ENCODE measurements around the gene DLG2.
"Not testable (repeated sequence)": the region's sequence is repeated elsewhere in the genome, so short reads cannot be mapped to it uniquely, and the experiment has no call there.

The DLG2 gene

DNA sequence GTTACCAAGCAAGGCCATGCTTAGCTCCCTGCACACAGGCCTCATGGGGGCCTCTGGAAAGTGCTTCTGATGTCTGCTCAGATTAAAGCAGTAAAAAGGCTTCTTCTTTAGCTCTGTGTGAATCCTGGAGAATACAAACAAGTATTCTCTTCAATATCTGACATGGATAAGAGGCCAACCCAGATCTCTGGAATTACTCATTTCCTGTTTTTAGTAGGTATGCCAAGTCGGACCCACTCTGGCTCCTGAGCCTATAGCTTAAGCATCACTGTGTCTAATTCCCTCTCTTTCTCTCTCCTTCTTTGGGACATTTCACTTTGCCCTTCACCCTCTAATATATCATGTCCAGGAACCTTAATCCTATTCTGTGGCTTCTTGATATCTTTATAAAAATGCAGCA is 1811.4 kb downstream of the DLG2 start:
- DNase-seq: peak; percentile 8

DNA sequence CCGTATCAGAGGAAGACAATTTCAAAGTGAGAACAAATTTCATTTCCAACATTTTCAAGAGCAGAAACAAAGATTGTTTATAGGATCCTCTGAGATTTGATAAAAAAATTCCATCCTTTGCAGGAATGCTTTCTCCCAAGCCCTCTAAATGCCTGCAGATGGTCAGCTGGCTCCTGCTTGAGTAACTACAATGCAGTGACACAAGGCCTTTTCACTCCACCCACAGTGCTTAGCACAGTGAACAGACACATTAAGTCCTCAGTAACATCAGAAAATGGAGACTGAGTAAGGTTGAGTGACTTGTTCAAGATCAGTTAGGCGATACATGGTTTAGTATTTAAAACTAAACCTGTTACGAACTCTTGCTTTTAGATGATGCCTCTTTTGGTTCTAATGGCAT is 1813.8 kb downstream of the DLG2 start:
- DNase-seq: no peak

- no peak for DNase-seq
Observed at GRCh38 chr11:83809274-83809673, 1817.9 kb downstream of the DLG2 start.

GRCh38 chr11:83801799-83802198 is 1825.3 kb downstream of the DLG2 start:
- DNase-seq: no peak

GRCh38 chr11:83793310-83793709 is 1833.8 kb downstream of the DLG2 start:
- no peak for DNase-seq

DNA sequence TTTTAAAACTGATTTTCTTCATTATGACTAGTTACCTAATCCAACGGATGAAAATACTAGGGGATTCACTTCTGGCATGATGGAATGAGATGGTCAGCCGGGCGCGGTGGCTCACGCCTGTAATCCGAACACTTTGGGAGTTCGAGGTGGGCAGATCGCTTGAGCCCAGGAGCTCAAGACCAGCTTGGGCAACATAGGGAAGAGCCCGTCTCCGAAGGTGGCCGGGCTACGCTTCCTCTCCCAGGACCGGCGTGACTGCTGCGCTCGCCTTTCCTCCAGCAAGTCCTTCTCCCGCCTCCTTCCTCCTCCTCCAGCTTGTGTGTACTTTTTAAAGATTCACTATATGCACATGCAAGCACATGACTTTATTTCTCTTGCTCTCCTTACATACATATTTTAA is 1835.6 kb downstream of the DLG2 start:
- DNase-seq: no peak

- DNase-seq: no peak
Observed at GRCh38 chr11:83785942-83786341, 1841.2 kb downstream of the DLG2 start.

DNA sequence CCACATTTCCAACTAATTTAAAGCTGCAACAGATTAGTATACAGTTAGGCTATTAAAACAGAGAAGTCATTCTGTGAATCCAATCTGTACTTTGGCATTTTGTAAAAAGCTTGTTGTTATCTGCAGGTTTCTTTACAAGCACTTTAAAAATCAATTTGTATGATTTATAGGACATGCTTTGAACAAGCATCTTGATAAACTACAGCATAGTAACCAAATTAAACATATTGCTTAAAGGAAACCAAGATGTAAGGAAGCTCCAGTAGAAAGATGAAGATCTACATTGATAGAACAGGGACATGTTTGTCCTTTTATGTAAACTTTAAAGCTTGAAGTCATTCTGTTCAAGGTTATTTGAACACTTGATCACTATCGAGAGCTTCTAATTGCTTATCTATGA is 1842.7 kb downstream of the DLG2 start:
- no peak for DNase-seq

- no peak for DNase-seq
Observed at GRCh38 chr11:83782329-83782728, 1844.8 kb downstream of the DLG2 start.

GRCh38 chr11:83779876-83780275 is 1847.3 kb downstream of the DLG2 start:
- no peak for DNase-seq

GRCh38 chr11:83778596-83778995 is 1848.5 kb downstream of the DLG2 start:
- peak; percentile 20 for DNase-seq

- DNase-seq: peak; percentile 43
Observed at GRCh38 chr11:83773950-83774880, 1852.9 kb downstream of the DLG2 start.

DNA sequence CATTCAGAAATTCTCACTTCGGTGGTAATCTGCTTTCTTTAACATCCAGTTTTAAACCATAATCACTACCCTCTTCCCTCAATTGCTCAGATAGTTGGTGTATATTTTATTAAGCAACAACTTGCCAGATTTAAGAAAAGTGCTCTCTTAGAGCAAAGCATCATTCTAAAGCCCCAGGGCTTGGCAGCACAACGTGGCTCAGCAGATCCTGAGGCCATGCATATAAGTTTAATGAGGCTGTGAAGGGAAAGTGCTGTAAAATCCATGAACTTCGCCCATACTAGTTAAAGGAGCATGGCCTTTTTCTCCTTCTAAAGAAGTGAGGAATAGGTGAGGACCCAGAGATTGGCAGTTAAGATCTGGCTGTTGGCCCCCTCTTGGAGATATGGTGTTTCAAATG is 1858.7 kb downstream of the DLG2 start:
- no peak for DNase-seq

GRCh38 chr11:83766932-83767331 is 1860.2 kb downstream of the DLG2 start:
- no peak for DNase-seq

DNA sequence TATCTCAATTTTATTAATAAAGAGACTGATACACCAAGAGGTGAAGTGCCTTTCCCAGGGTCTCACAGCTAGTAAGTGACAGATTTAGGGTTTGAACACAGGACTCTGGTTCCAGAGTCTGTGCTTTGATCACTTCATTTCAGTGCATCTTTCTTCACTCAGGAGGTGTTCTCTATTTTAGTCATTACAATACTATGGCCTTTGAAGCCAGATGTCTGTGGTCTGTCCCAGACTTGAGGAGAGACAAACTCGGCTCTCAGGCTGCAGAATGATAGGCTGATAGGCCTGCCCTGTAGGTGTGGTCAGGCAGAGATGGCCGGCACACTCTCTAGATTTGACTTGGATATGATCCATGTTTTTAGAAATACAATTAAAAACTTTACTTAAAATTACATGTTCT is 1862.5 kb downstream of the DLG2 start:
- no peak for DNase-seq

DNA sequence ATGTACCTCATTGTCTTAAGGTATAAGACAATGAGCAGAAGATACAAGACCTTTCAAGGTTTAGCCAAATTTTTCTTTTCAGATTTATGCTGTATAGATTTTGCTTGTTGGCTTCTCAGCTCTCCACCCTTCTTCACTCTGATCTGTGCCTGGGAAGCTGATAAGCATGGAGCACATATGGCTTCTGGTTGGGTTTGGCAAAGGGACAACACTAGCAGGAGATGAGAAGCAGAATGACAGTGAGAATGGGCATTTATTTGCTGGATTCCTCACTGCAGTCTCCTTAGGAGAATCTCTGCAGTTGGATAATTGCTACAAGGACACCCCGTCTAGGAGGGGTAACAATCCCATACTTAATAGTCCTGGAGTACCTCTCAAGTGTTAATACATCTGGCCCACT is 1866.2 kb downstream of the DLG2 start:
- no peak for DNase-seq

GRCh38 chr11:83759148-83759547 is 1868.0 kb downstream of the DLG2 start:
- DNase-seq: no peak

DNA sequence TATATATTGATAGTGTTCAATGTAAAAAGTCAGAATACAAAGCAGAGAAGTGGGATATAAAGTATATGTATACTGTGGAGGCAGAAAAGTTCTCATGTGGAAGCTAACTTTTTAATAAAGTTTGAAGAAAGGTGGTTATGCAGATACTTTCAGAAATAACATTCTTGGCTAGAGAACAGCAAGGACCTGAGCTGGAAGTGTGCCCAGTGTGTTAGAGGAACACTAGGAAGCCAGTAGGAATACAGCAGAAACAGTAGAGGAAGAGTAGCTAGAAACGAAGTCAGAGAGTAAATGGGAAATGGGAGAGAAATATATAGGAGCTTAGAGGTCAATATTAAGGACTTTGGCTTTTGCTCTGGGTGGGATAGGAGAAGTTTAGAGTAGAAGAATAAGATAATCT is 1876.1 kb downstream of the DLG2 start:
- no peak for DNase-seq

DNA sequence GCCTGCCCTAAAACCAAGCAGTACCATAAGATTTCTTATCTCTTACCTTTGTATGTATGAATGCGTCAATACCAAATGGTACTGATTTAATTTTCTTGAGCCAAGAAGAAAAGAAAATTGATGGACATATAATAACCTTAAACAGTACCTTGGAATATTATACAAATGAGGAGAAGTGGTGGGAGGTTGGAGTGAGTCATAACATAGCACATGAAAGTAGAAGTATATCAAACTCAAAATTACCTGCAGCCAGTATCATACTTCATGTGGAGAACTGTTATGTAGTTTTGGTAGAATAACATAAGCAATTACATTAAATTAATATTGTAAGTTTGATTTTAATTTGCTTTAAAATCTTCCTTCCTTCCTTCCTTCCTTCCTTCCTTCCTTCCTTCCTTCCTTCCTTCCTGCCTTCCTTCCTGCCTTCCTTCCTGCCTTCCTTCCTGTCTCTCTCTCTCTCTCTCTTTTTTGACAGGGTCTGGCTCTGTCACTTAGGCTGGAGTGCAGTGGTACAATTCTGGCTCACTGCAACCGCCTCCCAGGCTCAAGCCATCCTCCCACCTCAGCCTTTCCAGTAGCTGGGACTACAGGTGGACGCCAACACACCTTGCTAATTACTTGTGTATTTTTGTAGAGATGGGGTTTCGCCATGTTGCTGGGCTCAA is 1880.1 kb downstream of the DLG2 start:
- no peak for DNase-seq

DNA sequence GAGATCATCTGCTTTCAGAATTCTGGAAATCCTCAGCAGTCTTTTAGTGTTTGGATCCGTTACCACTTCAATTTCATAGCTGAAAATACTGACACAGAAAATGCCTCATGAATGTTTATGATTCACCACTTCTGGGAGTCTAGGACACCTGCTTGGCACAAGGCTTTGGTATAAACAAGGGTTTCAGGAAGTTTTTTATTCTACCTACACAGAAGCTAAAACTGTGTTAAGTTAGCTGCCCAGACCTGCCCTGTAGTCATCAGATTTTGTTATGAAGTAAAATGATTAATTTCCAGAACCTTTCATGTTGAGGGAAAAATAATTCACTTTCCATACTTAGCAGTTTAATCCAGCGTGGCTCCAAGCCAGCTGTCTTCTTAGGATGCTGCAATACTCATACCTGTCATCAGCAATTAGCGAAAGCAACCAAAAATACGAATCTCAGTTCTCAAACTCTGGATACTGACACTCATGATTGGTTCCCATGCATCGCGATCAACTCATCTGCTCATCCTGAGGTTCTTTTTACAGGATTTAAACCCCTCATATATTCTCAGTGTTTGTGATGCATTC is 1882.4 kb downstream of the DLG2 start:
- DNase-seq: peak; percentile 17

DNA sequence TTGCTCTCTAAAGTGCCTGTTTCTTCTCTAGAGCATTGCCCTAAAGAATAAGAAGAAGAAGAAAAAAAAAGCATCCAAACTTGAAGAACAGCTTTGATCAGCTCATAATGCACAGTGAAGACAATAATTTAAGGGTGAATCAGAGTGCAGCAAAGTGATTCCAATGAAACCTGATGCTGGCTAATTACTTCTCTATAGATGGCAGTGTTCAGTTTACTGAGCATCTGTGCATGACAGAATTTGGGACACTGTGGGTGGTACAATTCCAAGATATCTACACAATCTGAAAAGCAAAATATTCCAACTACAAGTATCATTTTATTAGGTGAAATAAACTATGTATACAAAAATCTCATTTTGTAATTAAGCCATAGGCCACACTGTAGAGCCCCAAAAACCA is 1890.5 kb downstream of the DLG2 start:
- peak; percentile 25 for DNase-seq

- no peak for DNase-seq
Observed at GRCh38 chr11:83734120-83734519, 1893.0 kb downstream of the DLG2 start.

DNA sequence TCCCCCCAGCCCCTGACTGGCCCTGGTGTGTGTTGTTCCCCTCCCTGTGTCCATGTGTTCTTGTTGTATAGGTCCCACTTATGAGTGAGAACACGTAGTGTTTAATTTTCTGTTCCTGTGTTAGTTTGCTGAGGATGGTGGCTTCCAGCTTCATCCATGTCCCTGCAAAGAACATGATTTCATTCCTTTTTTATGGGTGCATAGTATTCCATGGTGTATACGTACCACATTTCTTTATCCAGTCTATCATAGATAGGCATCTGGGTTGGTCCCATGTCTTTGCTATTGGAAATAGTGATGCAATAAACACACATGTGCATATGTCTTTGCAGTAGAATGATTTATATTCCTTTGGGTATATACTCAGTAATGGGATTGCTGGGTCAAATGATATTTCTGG is 1895.9 kb downstream of the DLG2 start:
- not testable (repeated sequence) for DNase-seq

DNA sequence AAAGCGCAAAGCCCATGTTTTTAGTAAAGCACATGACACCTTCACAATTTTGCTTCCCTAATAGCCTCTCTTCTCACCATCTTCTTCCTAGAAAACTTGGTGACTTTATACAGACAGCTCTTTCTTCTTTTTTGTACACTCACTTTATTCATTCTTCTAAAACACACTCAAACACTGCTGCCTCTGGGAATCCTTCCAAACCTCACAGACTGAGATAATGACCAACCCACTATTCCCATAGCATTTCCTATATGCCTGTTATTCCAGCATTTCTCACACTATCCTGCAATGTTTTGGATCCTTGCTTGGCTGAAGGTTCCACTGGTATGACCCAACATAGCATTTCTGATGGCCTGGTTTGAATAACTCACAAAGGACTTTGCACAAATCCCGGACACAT is 1898.9 kb downstream of the DLG2 start:
- DNase-seq: no peak
